T-helper 1 cell (primary cell): Measurements from ENCODE around the gene F13B.
"Not testable (repeated sequence)": the region's sequence is repeated elsewhere in the genome, so short reads cannot be mapped to it uniquely, and the experiment has no call there.

Experiments
- DNase-seq, 5 donors: peaks; one replicate each; pipeline ENCODE4 v3.0.0-alpha.2; 2012 to 2020
- total RNA-seq, 4 donors: gene quantifications; one replicate each; lab custom pipeline; 2026; lab: John Stamatoyannopoulos, UW

Gene F13B
- 0 reads per million in 4 donors for total RNA-seq

GRCh38 chr1:197066719-197067456 lies at the start of gene F13B:
Gene F13B (minus strand): TSS chr1:197067260. CDS start chr1:197067223, 37 bp downstream.
- no peak for DNase-seq

GRCh38 chr1:197116156-197116555 lies 49.1 kb upstream of the F13B start:
- DNase-seq: no peak

- no peak for DNase-seq
Measured at GRCh38 chr1:197106869-197107268, 39.8 kb upstream of the F13B start.

- DNase-seq: no peak
Measured at GRCh38 chr1:197103300-197103699, 36.2 kb upstream of the F13B start.

GRCh38 chr1:197101978-197102377 lies 34.9 kb upstream of the F13B start:
- no peak for DNase-seq

GRCh38 chr1:197100677-197101076 lies 33.6 kb upstream of the F13B start:
- no peak for DNase-seq

- no peak for DNase-seq
Measured at GRCh38 chr1:197099444-197099843, 32.4 kb upstream of the F13B start.

- DNase-seq: not testable (repeated sequence)
Measured at GRCh38 chr1:197096971-197097370, 29.9 kb upstream of the F13B start.

GRCh38 chr1:197096137-197096536 lies 29.1 kb upstream of the F13B start:
- DNase-seq: no peak

GRCh38 chr1:197093226-197093885 lies 26.3 kb upstream of the F13B start:
- peak in 1 of 5 donors; percentile 2 for DNase-seq

GRCh38 chr1:197092491-197093023 lies 25.5 kb upstream of the F13B start:
- DNase-seq: no peak

- DNase-seq: no peak
Measured at GRCh38 chr1:197083474-197083873, 16.4 kb upstream of the F13B start.

GRCh38 chr1:197081117-197081753 lies 14.2 kb upstream of the F13B start:
- DNase-seq: no peak

GRCh38 chr1:197080323-197080722 lies 13.3 kb upstream of the F13B start:
- DNase-seq: no peak

- DNase-seq: no peak
Measured at GRCh38 chr1:197076585-197076984, 9.5 kb upstream of the F13B start.

- no peak for DNase-seq
Measured at GRCh38 chr1:197073978-197074377, 6.9 kb upstream of the F13B start.

- no peak for DNase-seq
Measured at GRCh38 chr1:197067457-197067818, 378 bp upstream of the F13B start.

GRCh38 chr1:197066277-197066676 lies 783 bp downstream of the F13B start:
- DNase-seq: no peak

- DNase-seq: no peak
Measured at GRCh38 chr1:197065559-197065958, 1.5 kb downstream of the F13B start.

GRCh38 chr1:197063212-197063611 lies 3.8 kb downstream of the F13B start:
- no peak for DNase-seq

- DNase-seq: no peak
Measured at GRCh38 chr1:197062692-197063091, 4.4 kb downstream of the F13B start.

GRCh38 chr1:197049100-197049499 lies 18.0 kb downstream of the F13B start:
- DNase-seq: no peak

- no peak for DNase-seq
Measured at GRCh38 chr1:197042676-197043341, 24.3 kb downstream of the F13B start.
